ENCODE results near the gene TRIM67. TPM values are rescaled to one million over a fixed set of nuclear protein-coding genes. Genes with fewer than 3 reads are reported as not detected.

Gene TRIM67
- total and polyA plus RNA-seq, 9 of the 15 experiments (the other 6 are each of a cell fraction or from before 2014, with no cell fraction given): 0.04 to 0.60 (median 0.31) TPM

DNA sequence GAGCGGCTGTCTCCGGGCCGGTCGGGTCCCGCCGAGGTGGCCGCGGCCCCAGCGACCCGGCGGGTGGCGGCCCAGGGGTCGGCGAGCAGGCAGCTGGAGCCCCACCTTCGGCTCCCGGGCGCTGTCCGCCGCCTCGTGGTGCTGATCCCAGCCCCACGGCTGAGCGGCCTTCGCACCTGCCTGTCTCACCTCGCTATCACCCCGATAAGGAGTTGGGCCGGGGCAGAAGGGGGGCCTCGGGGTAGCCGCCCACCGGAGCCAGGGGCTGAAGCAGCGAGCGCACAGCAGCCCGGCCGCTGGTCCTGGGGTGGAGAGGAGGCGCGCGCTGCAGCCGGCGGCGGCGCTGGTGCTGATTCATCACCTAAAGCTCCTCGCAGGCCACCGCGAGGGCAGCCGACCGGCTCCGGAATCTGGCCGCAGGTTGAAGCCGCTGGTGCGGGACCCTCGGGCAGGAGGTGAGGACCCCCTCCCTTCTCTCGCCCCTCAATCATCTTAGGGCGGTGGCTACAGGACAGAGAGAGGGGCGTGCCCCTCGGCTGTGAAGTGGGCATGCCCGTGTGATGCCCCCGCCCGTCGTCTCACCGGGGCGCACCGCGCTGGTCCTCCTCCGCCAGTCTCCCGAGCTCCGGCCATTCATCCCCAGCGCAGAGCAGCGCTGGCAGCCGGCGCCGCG, 575 bp downstream of the TRIM67 start (continued):
- TF ChIP-seq HIVEP1 (CRISPR knock-in tag; IDR thresholded peaks at IDR 0.05) (no peak), RCOR1 (IDR thresholded peaks at IDR 0.05; ENCODE audit: borderline replicate concordance in 1 of 2, low read depth in 2 of 2, low read length in 2 of 2) (0 out of 4 replicates have a peak, but pooled peaks of 1 of the 2 experiments have one; percentile 17), KLF6 (CRISPR knock-in tag; IDR thresholded peaks at IDR 0.05; ENCODE audit: borderline replicate concordance) (no peak), ZNF324 (CRISPR knock-in tag; IDR thresholded peaks at IDR 0.05) (no peak), SMAD4 (CRISPR knock-in tag; conservative IDR thresholded peaks at IDR 0.05) (peak; percentile 85), ZNF561 (CRISPR knock-in tag; conservative IDR thresholded peaks at IDR 0.05) (no peak), ARNT (IDR thresholded peaks at IDR 0.05) (no peak), MTF1 (CRISPR knock-in tag; IDR thresholded peaks at IDR 0.05; ENCODE audit: borderline replicate concordance) (no peak), FOXP1 (CRISPR knock-in tag; IDR thresholded peaks at IDR 0.05) (peak; percentile 91), ZSCAN32 (CRISPR knock-in tag; IDR thresholded peaks at IDR 0.05) (no peak), ZKSCAN1 (IDR thresholded peaks at IDR 0.05; ENCODE audit: low read depth, low read length) (no peak), OTX1 (CRISPR knock-in tag; IDR thresholded peaks at IDR 0.05) (no peak), MYNN (IDR thresholded peaks at IDR 0.05) (no peak), MYNN (CRISPR knock-in tag; IDR thresholded peaks at IDR 0.05) (no peak)
- TF ChIP-seq, protein P1, sequence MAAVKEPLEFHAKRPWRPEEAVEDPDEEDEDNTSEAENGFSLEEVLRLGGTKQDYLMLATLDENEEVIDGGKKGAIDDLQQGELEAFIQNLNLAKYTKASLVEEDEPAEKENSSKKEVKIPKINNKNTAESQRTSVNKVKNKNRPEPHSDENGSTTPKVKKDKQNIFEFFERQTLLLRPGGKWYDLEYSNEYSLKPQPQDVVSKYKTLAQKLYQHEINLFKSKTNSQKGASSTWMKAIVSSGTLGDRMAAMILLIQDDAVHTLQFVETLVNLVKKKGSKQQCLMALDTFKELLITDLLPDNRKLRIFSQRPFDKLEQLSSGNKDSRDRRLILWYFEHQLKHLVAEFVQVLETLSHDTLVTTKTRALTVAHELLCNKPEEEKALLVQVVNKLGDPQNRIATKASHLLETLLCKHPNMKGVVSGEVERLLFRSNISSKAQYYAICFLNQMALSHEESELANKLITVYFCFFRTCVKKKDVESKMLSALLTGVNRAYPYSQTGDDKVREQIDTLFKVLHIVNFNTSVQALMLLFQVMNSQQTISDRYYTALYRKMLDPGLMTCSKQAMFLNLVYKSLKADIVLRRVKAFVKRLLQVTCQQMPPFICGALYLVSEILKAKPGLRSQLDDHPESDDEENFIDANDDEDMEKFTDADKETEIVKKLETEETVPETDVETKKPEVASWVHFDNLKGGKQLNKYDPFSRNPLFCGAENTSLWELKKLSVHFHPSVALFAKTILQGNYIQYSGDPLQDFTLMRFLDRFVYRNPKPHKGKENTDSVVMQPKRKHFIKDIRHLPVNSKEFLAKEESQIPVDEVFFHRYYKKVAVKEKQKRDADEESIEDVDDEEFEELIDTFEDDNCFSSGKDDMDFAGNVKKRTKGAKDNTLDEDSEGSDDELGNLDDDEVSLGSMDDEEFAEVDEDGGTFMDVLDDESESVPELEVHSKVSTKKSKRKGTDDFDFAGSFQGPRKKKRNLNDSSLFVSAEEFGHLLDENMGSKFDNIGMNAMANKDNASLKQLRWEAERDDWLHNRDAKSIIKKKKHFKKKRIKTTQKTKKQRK (IDR thresholded peaks at IDR 0.05; ENCODE audit: borderline replicate concordance, low read depth, low read length): no peak
- TF ChIP-seq, protein P2, sequence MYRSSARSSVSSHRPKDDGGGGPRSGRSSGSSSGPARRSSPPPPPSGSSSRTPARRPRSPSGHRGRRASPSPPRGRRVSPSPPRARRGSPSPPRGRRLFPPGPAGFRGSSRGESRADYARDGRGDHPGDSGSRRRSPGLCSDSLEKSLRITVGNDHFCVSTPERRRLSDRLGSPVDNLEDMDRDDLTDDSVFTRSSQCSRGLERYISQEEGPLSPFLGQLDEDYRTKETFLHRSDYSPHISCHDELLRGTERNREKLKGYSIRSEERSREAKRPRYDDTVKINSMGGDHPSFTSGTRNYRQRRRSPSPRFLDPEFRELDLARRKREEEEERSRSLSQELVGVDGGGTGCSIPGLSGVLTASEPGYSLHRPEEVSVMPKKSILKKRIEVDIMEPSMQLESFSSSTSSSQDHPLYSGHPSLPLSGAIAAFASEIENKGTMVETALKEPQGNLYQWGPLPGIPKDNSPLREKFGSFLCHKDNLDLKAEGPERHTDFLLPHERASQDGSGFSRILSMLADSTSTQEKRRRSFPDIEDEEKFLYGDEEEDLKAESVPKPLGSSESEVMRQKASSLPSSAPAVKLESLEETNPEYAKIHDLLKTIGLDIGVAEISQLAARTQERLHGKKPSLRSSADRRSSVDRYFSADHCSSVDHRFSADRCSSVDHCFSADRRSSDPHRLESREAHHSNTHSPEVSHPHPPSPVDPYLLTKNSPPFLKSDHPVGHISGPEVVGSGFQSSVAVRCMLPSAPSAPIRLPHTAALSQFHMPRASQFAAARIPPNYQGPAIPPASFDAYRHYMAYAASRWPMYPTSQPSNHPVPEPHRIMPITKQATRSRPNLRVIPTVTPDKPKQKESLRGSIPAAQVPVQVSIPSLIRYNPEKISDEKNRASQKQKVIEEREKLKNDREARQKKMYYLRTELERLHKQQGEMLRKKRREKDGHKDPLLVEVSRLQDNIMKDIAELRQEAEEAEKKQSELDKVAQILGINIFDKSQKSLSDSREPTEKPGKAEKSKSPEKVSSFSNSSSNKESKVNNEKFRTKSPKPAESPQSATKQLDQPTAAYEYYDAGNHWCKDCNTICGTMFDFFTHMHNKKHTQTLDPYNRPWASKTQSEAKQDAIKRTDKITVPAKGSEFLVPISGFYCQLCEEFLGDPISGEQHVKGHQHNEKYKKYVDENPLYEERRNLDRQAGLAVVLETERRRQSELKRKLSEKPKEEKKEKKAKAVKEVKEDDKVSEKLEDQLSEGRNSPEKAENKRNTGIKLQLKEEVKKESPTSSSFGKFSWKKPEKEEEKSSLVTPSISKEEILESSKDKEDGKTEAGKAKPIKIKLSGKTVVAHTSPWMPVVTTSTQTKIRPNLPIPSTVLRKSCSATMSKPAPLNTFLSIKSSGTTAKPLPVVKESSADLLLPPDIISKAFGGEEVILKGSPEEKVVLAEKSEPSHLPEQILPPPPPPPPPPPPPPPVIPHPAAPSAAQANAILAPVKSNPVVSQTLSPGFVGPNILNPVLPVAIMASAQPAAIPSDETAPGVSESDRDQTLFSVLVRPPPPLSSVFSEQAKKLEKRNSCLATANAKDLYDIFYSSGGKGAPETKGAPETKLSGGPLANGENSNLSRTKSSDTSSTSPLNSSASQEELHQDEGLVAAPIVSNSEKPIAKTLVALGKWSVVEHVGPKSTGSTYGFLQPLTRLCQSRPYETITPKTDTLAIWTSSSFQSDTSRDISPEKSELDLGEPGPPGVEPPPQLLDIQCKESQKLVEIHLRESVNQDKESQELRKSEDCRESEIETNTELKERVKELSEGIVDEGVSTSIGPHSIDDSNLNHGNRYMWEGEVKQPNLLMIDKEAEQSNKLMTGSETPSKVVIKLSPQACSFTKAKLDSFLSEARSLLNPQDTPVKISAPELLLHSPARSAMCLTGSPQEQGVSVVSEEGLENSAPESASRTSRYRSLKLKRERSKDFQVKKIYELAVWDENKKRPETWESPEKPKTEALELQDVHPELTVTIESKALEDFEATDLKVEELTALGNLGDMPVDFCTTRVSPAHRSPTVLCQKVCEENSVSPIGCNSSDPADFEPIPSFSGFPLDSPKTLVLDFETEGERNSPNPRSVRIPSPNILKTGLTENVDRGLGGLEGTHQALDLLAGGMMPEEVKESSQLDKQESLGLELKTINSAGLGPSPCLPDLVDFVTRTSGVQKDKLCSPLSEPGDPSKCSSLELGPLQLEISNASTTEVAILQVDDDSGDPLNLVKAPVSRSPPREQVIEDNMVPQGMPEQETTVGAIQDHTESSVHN (IDR thresholded peaks at IDR 0.05; ENCODE audit: borderline replicate concordance in 1 of 2, low read depth in 1 of 2): no peak

Data from K562 (cell line).